Gastroesophageal sphincter (tissue), 3 donors: ENCODE results near the gene POLR3F.

ENCODE experiments used
- POLR2A ChIP-seq, 2 donors: fragments of 450-650 bp; IDR thresholded peaks; one replicate each; pipeline ENCODE4 v1.6.1; 2017; ENCODE audit warnings: antibody characterized with exemption in 2 of 2, mild to moderate bottlenecking in 2 of 2, moderate library complexity in 1 of 2
- POLR2AphosphoS5 ChIP-seq: sonication (generic); formaldehyde crosslinking; IDR thresholded peaks from one replicate; pipeline ENCODE4 v1.6.1; 2017; ENCODE audit warnings: antibody characterized with exemption
- TF ChIP-seq, protein P1 (sequence below), 4 experiments: fragments of 200-600 bp in 2 of 4; fragments of 450-650 bp in 2 of 4; sonication (generic) in 1 of 4; IDR thresholded peaks; one replicate each; pipeline ENCODE4 v1.5.1; 2017 to 2019; ENCODE audit warnings: antibody characterized with exemption in 4 of 4, mild to moderate bottlenecking in 2 of 4, moderate library complexity in 2 of 4

GRCh38 chr20:18456600-18456999 is 10.6 kb upstream of the POLR3F start:
- TF ChIP-seq, protein P1, sequence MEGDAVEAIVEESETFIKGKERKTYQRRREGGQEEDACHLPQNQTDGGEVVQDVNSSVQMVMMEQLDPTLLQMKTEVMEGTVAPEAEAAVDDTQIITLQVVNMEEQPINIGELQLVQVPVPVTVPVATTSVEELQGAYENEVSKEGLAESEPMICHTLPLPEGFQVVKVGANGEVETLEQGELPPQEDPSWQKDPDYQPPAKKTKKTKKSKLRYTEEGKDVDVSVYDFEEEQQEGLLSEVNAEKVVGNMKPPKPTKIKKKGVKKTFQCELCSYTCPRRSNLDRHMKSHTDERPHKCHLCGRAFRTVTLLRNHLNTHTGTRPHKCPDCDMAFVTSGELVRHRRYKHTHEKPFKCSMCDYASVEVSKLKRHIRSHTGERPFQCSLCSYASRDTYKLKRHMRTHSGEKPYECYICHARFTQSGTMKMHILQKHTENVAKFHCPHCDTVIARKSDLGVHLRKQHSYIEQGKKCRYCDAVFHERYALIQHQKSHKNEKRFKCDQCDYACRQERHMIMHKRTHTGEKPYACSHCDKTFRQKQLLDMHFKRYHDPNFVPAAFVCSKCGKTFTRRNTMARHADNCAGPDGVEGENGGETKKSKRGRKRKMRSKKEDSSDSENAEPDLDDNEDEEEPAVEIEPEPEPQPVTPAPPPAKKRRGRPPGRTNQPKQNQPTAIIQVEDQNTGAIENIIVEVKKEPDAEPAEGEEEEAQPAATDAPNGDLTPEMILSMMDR (IDR thresholded peaks at IDR 0.05) = no peak
- no peak for TF ChIP-seq POLR2A (IDR thresholded peaks at IDR 0.05)
- TF ChIP-seq POLR2AphosphoS5 = no peak
